NCI-H226 (cell line): Measurements from ENCODE around the gene PDZK1IP1.
"Not testable (repeated sequence)": the region's sequence is repeated elsewhere in the genome, so short reads cannot be mapped to it uniquely, and the experiment has no call there.

Experiments used
- DNase-seq: peaks from one replicate; pipeline ENCODE4 v3.0.0-alpha.2; 2015

The PDZK1IP1 gene

DNA sequence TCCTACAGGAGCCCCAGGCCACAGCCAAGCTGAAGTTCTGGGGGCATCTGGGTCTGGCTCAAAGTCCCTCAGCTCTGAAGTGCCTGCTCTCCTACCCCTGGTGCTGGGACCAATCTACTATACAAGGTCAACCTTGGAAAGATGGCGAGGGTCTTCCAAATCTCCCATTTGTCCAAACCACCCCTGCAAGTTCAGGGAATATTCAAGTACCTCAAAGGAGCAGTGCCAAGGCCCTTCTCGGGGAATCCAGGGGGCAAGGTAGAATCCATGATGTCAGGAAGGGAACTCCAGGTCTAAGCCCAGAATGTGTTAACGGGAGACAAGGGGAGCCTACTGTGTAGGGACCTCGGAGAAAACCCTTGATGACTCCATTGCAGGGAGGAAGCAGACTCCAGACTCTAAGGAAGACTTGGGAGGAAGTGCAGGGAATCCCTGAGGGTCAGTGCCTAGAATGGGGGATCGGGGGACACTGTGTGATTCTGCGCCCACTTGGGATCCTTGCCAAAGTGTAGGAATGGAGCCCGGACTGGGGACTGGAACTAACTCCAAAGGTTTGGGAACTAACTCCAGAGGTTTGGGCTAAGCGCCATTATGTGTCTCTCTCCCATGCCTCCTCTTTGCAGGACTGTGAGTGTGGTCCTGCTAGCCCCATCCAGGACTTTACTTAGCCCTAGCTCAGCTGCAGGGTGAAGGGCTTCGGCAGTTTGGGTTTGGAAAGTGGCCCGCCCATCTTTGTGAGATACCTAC is 33.5 kb upstream of the PDZK1IP1 start:
- DNase-seq: no peak

DNA sequence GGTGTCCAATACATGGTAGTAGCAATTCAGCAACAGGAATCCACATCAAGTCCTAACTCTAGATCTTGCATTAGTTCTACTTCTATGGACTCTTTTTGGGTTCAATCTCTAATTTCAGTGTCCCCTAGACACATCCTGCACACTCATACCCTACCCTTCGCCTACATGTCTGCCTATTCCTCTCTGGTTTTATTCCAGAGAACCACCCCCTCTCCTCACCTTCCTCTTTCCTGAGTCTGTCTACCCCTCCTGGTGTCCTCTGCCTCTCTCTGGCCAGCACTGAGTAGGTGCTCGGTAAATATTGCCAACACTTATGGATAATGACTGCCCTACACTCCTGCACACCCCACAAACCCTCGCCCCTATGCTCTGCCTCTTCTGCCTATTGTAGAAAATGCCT is 32.6 kb upstream of the PDZK1IP1 start:
- no peak for DNase-seq

GRCh38 chr1:47219590-47220220 is 29.9 kb upstream of the PDZK1IP1 start:
- no peak for DNase-seq

DNA sequence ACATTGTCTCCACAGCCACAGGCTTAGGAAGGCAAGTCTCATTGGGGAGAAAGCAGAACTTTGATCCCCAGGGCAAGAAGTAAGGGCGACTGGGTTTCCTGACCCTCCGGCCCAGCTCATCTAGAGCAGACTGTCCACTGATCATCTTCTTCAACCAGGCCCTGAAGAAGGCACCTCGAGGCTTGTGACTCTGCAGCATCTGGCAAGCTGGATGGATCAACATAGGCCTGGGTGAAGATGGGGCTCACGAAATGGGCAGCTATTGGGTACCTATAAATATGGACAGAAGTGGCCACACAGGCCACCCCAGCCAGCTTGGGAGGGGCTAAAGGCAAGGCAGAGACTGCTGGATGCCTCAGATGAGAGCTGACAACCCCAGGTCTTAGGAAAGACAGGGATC is 29.2 kb upstream of the PDZK1IP1 start:
- no peak for DNase-seq

DNA sequence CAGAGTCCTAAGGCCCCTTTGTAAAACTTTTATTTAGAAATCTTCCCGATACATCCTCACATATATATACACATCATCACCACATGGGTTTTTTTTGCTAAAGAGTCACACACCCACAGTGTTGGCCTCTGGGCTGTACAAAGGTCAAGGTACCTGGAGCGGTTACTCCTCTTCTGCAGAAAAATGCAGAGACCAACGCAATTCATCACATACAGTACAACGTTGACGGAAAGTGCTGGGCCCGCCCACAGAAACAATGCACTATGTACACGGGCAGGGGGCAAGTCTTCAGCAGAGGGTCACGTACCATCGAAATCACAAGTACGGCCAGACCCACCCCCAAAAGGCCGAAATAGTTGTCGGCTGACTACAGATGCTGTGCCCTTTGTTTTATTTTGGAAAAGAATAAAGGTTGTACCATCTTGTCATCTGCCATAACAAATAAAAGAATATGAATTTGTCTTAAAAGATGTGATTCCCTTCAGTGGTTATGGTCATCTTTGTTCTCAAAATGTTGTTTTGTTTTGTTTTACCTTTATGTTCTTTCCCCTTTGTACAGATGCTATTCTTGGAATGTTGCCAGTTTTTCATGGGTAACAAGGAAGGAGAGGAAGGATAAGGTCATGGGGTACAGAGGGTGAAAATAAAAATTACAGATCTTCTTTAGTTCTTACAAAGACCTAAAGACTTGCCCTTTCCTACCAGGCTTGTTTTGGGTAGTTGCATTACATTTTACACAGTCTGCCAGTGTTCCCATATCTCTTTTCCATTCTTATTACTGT is 26.6 kb upstream of the PDZK1IP1 start:
- no peak for DNase-seq

DNA sequence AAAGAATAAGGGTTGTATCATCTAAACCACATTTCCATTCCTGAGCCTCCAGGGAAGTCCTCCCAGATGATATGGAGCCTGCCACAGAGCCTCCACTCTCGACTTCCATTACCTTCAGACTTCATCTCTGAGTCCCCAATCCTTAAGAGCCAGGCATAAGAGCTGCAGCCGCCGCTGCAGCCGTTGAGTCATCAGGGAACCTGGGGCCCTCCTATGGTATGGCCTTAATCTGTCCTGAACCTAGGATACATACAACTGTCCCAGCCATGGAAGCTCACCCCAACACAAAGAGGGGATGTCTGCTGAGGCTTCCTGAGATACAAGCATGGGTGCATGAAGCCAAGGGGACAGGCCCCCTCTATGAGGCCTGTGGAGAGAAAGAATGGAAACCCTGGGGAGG is 25.9 kb upstream of the PDZK1IP1 start:
- no peak for DNase-seq

- no peak for DNase-seq
These were observed 24.7 kb upstream of the PDZK1IP1 start for GRCh38 chr1:47214549-47214948.

- DNase-seq: no peak
These were observed 23.6 kb upstream of the PDZK1IP1 start for GRCh38 chr1:47213230-47213963.

DNA sequence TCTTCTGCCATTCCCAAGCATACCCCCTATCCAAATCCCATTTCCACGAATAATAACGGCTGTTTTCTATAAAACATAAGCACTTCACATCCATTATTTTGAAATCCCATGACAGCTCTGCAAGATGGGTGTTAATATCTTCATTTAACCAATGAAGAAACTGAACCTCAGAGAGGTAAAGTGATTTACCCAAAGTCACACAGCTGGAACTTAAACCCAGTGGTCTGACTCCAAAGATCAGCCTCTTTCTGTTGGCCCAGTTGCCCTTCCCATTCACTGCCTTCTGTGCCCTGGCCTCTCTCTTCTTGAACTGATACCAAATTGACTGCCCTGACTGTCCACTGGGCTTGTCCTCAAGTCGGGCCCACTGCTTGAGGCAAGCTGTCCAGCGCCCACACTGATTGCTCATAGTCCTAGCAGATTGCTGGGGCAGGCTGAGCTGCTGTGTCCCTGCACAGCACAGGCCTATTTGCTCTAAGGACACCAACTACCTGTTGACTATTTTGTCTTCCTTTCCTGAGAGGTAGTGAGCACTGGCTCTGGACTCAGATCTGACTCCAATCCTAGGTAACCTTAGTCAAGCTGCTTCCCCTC is 22.9 kb upstream of the PDZK1IP1 start:
- DNase-seq: no peak

GRCh38 chr1:47211796-47212269 is 22.0 kb upstream of the PDZK1IP1 start:
- no peak for DNase-seq

- peak; percentile 15 for DNase-seq
These were observed 20.8 kb upstream of the PDZK1IP1 start for GRCh38 chr1:47210666-47211065.

- DNase-seq: no peak
These were observed 20.0 kb upstream of the PDZK1IP1 start for GRCh38 chr1:47209725-47210325.

DNA sequence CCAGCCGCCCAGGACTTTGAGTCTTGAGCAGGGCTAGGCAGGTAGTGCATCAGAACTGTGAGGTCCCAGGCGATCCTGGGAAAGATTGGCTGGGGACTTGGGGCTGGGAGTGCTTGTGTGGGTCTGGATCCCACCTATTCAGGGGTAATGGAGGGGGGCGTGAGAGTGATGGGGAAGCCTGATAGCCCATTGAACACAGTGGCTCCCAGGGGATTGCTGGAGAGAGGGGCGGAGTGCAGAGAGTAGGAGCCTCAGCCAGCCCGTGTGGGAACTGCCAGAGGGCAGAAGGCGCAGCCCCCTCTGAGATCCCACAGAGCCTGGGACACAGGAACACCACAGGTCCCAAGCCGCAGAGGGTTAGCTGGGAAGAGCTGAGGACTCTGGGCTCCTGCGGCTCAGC is 19.3 kb upstream of the PDZK1IP1 start:
- no peak for DNase-seq

DNA sequence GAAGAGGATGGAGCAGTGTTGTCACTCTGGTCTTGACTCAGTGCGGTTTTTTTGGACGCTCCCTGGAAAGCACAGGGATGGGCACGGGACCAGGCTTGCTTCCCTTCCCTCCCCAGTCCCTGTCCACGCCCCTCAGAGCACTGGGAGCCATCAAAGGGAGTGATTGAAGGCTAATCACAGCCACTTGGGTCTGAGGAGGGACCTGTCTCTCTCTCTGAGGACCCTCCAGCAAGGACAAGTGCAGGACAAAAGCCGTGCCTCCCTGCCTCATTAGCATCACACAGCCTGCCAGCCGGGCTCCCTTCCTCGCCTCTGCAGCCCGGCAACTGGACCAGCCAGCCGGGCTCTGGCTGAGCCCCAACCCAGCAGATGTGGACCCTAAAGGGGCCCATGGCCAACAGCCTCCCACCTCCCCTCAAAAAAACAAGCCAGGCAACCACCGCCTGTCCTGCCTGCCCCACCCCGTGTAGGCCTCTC is 18.6 kb upstream of the PDZK1IP1 start:
- no peak for DNase-seq

GRCh38 chr1:47207803-47208373 is 18.1 kb upstream of the PDZK1IP1 start:
- DNase-seq: no peak

DNA sequence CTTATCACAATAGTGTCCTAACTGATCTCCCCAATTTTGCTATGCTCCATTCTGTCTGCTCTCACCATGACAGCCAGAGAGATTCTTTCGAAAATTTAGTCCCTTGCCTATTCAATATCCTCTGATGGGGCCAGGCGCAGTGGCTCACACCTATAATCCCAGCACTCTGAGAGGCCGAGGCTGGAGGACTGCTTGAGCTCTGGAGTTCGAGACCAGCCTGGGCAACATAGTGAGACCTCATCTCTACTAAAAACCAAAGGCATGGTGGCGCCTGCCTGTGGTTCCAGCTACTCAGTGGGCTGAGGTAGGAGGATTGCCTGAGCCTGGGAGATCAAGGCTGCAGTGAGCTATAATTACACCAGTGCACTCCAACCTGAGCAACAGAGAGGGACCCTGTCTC is 16.1 kb upstream of the PDZK1IP1 start:
- no peak for DNase-seq

DNA sequence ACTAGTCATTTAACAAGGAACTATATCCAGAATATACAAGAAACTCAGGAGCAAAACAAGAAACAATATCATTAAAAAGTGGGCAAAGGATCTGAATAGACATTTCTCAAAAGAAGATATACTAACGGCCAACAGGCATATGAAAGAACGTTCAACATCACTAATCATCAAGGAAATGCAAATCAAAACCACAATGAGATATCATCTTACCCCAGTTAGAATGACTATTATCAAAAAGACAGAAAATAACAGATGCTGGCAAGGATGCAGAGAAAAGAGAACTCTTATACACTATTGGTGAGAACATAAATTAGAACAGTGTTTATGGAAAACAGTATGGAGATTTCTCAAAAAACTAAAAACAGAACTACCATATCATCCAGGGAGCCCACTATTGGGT is 13.7 kb upstream of the PDZK1IP1 start:
- not testable (repeated sequence) for DNase-seq

DNA sequence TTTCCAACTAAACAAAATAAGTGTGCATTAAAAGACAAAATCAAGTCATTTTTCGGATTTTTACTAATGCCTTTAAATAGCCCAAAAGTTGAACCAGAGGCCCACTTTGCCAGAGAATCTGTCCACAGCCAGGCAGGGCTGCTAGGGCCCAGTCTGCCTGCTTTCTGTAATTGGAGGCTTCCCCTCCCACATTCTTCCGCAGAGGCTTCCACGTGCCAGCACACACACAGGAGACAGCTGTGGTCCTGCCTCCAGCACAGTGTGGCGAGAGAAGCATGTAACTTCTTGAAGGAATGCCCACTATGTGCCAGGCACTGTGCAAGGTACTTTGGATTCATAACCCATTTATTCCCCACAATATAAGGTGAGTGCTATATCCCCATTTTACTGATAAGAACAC is 11.3 kb upstream of the PDZK1IP1 start:
- DNase-seq: no peak

DNA sequence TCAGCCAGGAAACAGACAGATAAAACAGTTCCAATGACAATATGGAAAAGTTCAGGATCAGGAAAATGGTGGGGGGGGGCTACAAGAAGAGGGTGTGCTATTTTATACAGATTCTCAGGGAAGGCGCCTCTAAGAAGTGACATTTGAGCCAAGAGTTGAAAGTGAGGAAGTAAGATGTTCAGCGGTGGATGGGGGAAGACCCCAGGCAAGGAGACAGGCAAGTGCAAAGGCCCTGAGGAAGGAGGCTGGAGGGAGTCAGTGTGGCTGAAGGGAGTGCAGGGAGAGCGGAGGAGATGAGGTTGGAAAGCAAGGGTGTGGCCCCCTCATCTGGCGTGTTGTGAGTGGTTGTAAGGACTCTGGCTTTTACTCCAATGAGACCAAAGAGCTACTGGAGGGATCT is 8.4 kb upstream of the PDZK1IP1 start:
- no peak for DNase-seq

GRCh38 chr1:47196622-47197021 is 6.8 kb upstream of the PDZK1IP1 start:
- DNase-seq: no peak

DNA sequence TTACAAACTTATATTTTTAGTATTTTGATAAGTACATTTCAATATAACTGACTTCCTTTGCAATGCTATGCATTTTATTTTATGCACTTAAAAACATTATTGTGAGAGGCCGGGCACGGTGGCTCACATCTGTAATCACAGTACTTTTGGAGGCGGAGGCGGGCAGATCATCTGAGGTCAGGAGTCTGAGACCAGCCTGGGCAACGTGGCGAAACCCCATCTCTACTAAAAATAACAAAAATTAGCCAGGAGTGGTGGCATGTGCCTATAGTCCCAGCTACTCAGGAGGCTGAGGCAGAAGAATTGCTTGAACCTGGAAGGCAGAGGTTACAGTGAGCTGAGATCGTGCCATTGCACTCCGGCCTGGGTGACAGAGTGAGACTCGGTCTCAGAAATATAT is 6.1 kb upstream of the PDZK1IP1 start:
- not testable (repeated sequence) for DNase-seq

DNA sequence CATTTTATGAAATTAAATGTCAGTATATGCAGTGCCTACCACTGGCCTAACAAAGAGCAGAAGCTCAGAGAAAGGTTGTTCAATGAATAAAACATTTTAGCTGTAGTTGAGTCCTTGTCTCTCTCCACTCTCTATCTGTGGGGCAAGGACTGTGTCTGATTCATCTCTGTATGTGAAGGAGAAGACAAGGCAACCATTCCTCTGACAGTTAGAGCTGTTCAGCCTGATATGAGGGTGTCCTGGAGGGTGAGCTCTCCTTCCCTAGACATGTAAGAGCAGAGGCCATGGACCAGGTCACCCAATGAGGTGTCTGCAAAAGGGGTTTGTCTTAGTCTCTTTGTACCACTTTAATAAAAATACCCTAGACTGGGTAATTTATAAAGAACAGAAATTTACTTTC is 4.5 kb upstream of the PDZK1IP1 start:
- DNase-seq: no peak
